GM19468 (cell line): ENCODE data around the gene PTPN11.
"Not testable (repeated sequence)": the region's sequence is repeated elsewhere in the genome, so short reads cannot be mapped to it uniquely, and the experiment has no call there.

ENCODE experiments used
- ATAC-seq: cut with Tn5 transposase; IDR thresholded peaks from one replicate; pipeline ENCODE4 v1.9.1; 2021; ENCODE audit warnings: mild to moderate bottlenecking, moderate library complexity, moderate number of reproducible peaks; ENCODE audit not compliant: unreplicated experiment; ENCODE audit errors: extremely low read depth

The PTPN11 gene

DNA sequence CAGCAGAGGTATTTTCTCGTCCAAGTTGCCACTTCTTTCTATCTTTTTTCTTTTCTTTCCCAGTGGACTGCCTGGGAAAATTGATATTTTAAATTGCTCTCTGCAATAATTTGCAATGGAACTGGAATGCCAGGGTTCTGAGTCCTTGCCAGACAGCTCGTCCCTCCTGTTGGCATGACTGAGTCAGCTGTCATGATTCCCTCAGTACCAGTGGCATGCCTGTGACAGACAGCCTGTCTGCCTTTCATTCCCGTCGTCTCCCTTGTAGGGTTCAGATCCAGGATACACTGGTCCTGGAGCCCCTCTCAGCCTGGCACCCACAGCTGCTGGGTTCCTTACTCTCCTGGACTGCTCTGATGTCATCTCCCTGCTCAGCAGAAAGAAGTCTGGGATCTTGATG lies 84.8 kb downstream of the PTPN11 start:
- no peak for ATAC-seq

DNA sequence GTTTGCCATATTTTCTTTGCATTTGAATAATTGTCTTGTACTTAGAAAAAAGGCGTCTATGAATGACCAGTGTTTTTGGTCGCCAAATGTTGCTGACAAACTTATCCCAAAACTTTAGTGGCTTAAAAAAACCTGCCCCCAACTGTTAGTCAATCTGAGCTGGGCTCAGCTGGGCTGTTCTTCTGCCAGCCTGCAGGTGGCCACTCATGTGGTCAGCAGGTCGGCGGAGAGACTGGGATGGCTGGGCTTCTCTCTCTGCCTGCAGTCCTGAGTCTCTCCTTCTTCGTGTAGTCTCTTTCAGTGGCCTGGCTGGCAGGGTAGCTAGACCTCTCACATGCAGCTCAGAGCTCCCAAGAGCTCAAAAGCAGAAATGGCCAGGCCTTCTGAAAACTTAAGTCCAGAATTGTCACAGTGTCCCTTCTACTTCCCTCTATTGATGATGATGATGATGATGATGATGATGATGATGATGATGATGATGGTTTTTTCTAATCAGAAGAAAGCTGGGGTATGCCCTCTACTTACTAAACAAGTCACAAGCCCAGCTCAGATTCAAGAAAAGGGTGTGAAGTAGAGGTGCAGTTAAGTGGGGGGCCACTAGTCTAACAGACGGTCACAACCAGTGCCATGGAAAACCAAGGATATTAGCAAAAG lies 87.9 kb downstream of the PTPN11 start:
- ATAC-seq: no peak

DNA sequence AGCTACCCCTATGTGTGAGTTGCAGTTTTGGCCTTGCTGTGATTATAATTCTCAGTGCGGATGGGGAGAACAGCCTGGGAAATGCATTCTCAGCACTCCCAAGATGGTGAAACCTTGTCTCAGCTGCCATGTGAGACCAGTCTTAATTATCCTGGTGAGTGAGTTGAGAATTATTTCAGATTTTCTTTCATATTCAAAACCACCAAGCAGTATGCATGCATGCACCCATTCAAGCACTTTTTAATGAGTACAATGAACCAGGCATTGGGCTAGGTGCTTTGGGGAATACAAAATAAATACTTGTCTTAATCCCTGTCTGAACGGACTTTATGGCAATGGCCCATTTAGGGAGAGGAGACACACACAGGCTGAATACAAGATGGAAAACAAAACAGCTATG lies 94.7 kb downstream of the PTPN11 start:
- ATAC-seq: no peak

DNA sequence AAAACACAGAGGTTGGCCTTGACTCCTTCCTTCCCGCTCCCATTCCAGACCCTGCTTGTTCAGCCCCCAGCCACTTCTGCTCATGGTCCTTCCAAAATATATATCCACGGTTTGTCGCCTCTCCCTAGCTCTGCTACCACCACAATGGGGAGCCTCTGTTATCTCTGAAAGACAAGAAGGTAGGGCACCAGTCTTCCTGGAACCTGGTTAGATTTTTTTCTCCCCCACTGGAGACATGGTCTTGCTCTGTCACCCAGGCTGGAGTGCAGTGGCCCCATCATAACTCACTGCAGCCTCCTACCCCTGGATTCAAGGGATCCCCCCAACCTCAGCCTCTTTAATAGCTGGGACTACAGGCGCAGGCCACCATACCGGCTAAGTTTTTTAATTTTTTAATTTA lies 95.7 kb downstream of the PTPN11 start:
- no peak for ATAC-seq

DNA sequence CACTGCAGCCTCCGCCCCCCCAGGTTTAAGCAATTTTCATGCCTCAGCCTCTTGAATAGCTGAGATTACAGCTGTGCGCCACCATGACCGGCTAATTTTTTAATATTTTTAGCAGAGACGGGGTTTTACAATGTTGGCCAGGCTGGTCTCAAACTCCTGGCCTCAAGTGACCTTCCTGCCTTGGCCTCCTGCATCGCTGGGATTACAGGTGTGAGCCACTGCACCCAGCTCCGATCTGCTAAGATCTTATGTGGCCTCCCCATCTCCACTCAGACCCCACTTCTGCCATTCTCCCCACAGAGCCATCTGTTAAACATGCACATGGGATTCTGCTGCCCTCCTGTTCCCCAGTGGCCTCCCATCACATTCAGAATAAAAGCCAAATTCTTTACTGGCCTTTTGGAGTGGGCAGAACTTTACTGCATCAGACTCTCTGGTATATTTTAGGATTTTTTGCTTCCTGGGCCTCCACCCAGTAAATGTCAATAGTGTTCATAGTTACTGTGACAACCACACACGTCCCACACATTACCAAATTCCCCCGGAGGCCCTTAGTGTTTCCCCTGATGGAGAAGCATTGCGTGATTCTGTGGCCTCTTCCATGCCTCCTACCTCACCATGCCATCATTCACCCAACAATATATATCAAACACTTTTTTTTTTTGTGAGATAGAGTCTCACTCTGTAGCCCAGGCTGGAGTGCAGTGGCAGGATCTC lies 96.3 kb downstream of the PTPN11 start:
- no peak for ATAC-seq

DNA sequence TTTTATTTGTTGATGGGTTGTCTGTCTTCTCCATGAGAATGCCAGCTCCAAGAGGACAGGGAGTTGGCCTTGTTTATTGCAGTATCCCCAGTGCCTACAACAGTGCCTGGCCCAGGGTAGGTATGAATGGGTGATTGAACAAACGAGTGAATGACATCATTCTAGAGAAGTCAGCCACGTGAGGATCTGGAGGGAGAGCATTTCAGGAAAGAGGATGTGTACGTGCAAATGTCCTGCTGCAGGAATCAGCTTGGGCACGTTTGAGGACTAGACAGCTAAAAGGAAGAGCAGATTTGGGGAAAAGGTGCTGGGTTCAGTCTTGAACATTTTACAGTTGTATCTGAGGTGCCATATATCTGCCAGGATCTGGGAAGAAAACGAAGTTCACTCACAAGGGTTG lies 97.1 kb downstream of the PTPN11 start:
- no peak for ATAC-seq

DNA sequence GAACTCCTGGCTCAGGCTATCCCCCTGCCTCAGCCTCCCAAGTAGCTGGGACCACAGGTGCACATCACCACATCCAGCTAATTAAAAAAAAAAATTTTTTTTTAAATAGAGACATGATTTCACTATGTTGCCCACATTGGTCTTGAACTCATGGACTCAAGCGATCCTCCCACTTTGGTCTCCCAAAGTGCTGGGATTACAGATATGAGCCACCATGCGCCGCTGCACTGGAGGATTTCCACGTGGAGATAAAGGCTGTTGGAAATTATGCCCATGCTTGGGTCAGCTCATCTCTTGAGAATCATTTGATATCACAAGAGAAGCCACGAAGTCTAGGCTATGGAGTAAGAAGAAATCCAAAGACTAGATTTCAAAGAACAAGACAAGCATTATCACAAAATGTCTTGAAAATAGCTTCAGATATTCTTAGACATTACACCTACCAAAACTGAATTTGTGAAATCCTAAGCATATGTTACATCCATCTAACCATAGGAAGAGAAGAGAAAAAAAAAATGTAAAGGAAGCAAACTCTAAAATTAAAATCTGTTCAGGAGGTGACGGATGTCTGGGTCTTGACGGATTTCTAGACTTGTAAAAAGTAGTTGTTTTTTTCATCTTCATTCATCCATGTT lies 99.1 kb downstream of the PTPN11 start:
- ATAC-seq: no peak

DNA sequence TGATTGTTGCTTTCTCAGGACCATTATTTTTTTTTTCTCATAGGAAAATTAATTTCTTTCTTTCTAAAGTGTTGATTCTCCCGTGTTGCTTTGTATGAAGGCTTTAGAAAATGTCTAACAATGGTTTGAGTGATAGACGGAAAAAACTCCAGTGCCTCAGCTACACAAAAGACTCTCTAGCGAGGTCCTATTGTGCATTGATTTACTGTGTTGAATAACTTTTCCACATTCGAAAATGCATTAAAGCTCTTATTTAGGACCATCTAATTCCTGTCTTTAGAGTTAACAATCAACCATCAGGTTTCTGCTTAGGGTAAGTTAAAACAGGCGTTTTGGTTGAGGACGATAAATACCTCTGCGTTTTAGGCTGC lies 99.6 kb downstream of the PTPN11 start:
- ATAC-seq: no peak

DNA sequence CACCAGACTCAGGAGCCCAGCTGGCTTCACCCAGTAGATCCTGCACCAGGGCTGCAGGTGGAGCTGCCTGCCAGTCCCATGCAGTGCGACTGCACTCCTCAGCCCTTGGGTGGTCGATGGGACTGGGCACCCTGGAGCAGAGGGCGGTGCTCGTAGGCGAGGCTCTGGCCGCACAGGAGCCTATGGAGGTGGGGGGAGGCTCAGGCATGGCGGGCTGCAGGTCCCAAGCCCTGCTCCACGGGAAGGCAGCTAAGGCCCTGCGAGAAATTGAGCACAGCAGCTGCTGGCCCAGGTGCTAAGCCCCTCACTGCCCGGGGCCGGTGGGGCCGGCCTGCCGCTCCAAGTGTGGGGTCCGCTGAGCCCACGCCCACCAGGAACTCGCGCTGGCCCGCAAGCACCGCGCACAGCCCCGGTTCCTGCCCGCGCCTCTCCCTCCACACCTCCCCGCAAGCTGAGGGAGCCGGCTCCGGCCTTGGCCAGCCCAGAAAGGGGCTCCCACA lies 101.1 kb downstream of the PTPN11 start:
- ATAC-seq: not testable (repeated sequence)

DNA sequence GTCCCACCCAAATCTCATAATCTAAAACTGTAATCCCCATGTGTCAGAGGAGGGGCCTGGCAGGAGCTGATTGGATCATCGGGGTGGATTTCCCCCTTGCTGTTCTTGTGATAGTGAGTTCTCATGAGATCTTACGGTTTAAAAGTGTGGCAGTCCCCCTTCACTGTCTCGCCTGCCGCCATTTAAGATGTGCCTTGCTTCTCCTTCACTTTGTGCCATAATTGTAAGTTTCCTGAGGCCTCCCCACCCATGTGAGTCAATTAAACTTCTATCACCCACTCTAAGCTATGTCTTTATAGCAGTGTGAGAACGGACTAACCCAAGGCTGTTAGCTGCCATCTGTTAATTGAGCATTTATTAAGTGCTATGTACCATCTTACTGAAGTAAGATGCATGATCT lies 105.1 kb downstream of the PTPN11 start:
- ATAC-seq: no peak

DNA sequence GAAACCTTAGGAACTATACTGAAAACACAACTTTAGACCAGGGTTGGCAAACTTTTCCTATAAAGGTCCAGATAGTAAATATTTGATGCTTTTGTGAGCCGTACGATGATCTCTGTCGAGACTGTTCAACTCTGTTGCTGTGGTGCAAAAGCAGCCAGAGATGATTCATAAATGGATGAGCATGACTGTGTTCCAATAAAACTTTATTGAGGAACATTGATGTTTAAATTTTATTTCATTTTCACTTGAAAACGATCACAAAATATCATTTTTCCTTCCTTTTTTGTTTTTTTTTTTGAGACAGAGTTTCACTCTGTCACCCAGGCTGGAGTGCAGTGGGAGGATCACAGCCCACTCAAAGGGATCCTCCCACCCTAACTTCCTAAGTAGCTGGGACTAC lies 105.5 kb downstream of the PTPN11 start:
- no peak for ATAC-seq

DNA sequence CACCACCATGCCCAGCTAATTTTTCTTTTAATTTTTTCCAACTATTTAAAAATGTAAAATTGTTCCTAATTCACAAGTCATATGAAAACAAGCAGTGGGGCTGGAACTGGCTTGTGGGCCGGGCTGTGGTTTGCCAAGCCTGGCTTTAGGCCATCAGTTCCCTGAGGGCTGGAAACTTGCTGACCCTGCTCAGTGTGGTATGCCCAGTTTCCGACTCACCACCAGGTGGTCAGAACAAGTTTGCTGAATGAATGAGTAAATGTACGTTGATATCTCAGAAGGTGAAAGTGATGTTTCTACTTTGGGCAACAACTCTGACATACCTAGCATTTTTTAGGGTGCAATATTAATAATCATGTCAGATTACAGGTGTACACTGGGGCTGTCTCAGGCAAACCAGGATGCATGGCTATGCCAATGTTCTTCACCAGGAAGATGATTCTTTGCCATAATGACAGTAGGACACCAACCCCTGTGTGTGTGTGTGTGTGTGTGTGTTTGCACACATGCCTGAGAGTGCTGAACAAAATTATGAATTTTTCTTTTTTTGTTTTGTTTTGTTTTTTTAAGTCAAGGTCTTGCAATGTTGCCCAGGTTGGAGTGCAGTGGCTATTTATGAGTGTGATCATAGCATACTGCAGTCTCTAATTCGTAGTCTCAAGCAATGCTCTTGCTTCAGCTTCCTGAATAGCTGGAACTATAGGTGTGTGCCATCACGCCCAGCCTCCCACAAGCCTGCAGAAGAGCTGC lies 106.1 kb downstream of the PTPN11 start:
- no peak for ATAC-seq

DNA sequence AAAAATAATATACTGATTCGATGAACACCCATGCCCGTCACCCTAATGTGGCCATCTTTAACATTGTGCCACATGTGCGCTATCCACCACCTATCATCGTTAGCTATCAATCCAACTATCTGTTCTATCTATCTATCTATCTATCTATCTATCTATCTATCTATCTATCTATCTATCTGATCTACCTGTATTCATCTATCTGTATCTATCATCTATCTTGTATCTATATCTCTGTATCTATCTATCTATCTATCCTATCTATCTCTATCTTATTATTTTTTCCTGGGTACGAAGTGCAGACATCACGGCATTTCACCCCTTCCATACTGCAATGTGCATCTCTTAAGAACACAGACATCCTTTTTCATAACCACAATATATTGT lies 106.7 kb downstream of the PTPN11 start:
- ATAC-seq: no peak

DNA sequence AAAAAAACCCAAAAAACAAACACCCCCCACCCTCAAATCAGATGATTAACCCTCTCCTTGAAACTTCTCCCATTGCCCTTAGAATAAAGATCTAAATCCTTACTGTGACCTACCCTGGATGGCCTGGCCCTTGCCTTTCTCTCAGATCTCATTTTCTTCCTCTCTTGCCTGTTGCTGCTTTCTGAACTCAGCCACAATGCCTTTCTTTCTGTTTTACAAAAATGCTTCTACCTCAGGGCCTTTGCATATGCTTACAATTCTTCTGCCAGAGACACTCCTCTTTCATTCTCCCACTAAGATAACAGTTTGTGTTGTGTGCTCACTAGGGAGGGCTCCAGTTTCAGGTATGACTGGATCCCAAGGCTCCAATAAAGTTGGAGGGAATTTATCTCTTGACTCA lies 108.3 kb downstream of the PTPN11 start:
- no peak for ATAC-seq

DNA sequence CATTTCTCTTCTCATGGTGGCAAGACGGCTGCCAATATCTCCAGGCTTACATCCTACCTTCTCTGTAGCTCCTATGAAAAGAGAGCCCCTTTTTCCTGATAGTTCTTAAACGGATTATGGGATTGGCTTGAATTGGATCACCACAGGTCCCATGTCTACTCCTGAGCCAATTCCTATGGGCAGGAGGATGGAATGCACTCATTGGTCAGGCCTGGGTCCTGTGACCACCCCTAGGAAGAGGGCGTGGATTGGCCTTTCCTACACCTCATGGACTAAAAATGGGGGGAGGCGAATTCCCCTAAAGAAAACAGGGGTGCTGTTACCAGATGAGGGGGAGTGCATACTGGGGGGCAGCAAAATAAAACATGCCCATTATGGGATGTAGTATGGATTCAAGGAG lies 108.8 kb downstream of the PTPN11 start:
- ATAC-seq: no peak

DNA sequence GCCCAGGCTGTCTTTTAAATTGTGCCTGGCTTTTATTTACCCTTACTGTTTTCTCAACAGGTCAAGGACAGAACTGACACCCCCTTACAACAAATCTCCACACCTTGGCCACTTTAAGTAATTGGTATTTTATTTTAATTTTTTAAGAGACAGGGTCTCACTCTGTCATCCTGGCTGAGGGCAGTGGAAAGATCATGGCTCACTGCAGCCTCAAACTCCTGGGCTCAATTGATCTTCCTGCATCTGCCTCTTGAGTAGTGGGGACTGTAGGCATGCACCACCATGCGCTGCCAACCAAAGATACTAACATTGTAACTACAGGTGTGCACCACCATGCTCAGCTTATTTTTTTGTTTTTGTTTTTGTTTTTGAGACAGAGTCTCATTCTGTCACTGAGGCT lies 109.8 kb downstream of the PTPN11 start:
- no peak for ATAC-seq

DNA sequence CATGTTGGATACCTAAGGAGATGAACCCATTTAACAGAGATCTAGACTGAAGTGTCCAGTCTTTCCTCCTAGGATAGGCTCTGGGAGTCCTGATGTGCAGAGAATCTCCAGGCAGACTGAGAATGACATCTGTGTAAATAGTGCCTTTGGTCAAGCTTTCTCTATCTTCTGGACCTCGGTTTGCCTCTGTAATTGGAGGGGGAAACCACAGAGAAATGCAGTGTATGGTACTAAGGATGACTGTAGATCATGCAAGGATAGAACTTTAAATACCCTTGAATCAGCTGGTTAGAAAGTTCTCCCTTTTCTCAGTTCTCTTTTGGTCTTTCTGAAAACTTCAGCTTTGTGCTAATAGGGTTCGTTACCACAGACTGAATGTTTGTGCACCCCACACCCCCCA lies 112.2 kb downstream of the PTPN11 start:
- no peak for ATAC-seq

DNA sequence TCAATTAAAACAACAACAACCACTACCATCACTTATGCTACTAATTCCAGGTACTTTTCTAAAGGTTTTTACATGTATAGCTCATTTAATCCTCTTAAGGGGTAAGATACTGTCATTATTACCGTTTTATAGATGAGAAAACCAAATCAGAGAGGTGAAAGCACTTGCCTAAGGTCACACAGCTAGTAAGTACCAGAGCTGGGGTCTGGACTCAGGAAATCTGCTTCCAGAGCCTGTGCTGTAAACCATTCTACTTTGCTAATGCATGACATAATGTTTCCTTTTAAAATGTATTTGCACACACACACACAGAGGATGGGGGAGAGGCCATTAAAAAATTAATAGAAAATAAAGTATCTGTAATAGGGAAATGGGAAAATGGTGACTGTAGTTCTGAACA lies 113.4 kb downstream of the PTPN11 start:
- ATAC-seq: no peak

DNA sequence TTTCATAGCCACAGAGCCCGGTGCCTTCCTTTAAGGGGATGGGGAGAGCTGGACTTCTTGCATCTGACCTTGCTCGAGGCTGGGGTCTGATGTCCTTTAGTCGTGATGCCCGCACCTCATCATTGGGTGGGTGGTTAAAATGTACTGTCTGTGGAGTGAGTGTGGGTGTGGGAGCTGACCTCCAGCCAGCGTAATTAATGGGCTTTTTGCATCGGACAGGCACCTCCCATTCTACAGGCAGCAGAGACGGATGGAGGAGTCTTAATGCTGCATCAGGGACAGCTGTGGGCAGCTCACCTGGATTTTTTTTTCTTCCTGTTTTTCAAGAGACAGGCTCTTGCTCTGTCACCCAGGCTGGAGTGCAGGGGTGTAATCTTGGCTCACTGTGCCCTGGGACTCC lies 114.8 kb downstream of the PTPN11 start:
- ATAC-seq: no peak

DNA sequence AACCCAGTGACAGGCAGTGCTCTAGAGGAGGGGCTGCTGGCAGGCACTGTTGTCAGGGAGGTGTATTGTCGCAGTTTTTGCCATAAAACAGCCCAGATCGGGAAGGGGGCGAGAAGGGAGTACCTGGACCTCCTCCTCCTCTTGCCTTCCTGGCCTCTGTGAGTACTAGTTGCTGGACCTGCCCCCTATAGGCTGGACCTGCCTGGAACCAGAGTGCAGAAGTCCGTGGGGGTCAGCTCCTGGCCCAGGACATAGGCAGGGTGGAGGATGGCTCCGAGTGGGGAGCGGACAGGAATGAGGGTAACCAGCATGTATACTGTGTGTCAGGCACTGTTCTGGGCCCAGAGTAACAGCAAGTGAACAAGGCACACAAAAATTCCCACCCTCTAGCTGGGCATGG lies 116.3 kb downstream of the PTPN11 start:
- ATAC-seq: no peak
